PC-9 (cell line): ENCODE data around the gene GRAMD1C.

Source experiments
- CTCF ChIP-seq: fragments of 200-600 bp; sonication (generic); conservative IDR thresholded peaks from 2 replicates; pipeline ENCODE4 v1.6.1; 2017; ENCODE audit warnings: mixed run types, antibody characterized with exemption, mild to moderate bottlenecking, moderate library complexity
- EZH2 ChIP-seq: fragments of 200-600 bp; sonication (generic); IDR thresholded peaks from 2 replicates; pipeline ENCODE4 v1.8.0; 2017; ENCODE audit warnings: antibody characterized with exemption, low read depth

DNA sequence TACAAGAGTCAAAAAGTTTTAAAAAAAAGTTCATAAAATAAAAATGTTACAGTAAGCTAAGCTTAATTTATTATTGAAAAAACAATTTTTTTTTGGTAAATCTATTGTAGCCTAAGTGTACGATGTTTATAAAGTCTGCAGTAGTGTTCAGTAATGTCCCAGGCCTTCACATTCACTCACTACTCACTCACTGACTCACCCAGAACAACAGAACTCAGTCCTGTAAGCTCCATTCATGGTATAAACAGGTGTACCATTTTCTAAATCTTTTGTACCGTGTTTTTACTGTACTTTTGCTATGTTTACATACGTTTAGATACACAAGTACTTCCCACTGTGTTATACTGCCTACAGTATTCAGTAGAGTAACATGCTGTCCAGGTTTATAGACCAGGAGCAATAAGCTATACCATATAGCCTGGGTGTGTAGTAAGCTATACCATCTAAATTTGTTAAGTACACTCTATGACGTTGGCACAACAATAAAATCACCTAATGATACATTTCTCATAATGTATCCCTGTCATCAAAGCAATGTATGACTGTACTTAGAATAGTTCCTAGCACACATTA, 68.1 kb downstream of the GRAMD1C start:
- TF ChIP-seq CTCF = no peak
- TF ChIP-seq EZH2 = no peak
